ENCODE measurements around the gene TTI1.
"Not testable (repeated sequence)": the region's sequence is repeated elsewhere in the genome, so short reads cannot be mapped to it uniquely, and the experiment has no call there.

The TTI1 gene

GRCh38 chr20:38052870-38053269 lies 19.6 kb upstream of the TTI1 start:
- DNase-seq = no peak

DNA sequence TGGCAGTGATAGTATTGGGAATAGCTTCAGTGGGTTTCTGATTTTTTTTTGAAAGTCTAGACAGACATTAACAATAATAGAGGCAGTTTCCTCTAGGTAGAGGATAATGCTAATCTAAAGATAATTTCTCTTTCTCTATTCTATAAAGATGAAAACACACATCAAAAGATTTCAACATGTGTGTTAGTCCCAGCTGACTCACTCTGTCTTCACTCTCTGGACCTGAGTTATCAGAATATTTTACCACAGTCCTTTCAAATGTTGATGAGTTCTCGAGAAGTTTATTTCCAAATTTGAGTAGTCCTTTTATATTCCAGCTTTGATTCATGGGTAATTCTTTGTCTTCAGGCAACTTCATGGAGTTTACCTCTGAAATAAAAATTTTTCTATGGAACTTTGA lies 17.4 kb upstream of the TTI1 start:
- DNase-seq = no peak

- no peak for DNase-seq
Observed at GRCh38 chr20:38049800-38050199, 16.5 kb upstream of the TTI1 start.

- no peak for DNase-seq
Observed at GRCh38 chr20:38046572-38046971, 13.3 kb upstream of the TTI1 start.

DNA sequence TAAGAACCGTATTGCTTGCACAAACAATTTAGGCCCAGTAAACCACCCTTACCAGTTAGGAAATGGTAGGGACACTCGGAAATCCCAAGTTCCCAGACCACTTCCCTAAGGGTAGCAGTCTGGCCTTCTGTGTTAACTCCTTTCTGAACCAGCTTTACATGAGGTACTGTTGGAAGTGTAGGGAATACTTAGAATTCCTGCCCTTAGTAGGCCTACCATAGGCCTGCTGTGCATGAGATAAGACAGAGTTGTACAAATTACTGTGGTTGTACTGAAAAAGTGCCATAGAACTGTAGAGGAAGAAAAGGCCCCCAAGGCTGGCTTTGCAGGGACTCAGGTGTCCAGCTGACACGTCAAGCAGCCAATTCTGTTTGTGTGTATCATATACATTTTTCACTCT lies 11.4 kb upstream of the TTI1 start:
- no peak for DNase-seq

DNA sequence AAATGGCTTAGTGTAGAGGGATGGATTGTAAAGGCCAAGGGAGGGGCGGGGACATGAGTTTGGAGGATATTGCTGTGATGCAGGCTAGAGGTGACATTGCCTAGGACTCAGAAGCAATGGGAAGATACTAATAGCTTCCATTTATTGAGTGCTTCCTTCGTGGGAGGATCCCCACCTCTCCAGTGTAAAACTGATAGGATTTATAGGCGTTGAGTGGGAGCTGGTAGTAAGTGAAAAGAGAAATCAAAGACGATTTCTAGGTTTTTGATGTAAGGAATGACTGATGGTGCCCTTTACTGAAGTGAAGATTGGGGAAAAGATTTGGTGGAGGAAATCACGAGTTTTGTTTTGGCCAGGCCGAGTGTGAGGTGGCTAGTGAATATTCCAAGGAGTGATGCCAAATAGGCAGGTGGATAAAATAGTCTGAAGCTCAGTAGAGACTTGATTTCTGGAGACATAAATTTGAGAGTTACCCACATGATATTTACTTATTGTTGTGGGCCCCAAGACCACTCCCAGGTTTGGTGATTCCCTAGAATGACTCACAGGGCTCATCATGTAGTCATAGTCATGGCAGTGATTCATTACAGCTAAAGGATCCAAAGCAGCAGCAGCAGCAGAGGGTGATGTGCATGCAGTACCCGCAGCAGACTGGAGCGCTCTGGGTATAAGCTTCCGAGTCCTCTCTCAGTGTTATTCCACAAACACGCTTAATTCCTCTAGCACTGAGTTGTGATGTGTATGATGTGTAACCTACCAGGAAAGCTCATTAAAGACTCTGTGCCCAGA lies 10.4 kb upstream of the TTI1 start:
- no peak for DNase-seq

GRCh38 chr20:38040276-38040675 lies 7.0 kb upstream of the TTI1 start:
- no peak for DNase-seq

GRCh38 chr20:38036366-38036765 lies 3.1 kb upstream of the TTI1 start:
- DNase-seq = no peak

- DNase-seq = no peak
Observed at GRCh38 chr20:38034961-38035360, 1.7 kb upstream of the TTI1 start.

GRCh38 chr20:38034108-38034649 lies 923 bp upstream of the TTI1 start:
- no peak for DNase-seq

DNA sequence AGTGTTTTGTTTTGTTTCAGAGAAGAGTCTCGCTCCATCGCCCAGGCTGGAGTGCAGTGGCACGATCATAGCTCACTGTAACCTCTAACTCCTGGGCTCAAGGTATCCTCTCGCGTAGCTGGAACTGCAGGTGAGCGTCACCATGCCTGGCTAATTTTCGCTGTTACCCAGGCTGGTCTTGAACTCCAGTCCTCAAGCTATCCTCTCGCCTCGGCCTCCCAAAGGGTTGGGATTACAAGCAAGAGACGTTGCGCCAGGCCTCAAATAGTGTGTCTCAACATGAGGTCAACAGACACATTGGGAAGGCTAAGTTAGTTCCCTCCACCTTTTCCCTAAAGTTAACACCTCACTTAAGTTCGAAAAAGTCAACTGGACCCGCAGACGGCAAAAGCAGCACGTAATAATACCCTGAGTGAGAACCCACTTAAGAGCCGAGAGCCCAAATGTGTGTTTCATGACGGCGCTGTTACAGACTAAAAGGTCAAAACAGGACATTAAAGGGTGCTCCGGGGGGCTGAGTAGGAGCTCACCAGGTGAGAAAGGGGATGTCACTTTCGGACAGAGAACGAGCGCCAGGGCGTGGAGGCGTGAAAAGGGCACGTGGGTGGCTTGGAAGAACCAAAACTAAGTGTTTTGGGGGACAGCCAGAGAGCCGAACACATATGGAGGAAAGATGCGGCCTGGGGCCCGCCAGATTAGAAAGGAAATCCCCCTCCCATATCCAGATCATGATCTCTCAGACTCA lies 499 bp downstream of the TTI1 start:
- DNase-seq = no peak

DNA sequence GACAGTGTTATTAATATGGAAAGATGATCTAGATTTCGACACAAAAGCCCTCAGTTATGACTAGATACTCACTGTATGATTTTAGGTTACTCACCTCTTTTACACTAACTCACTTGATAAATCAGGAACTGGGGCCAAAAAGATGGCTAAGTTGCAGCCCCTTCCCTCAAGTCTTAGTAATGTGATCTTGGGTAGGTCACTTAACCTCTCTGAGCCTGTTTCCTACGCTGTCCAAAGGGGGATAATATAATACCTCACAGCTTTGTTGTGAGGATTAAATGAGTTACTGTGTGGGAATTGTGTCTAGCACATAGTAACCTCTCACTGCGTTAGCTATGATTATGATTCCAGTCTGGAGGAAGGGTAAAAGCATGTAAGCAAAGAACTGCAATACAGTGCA lies 1.3 kb downstream of the TTI1 start:
- DNase-seq = no peak

DNA sequence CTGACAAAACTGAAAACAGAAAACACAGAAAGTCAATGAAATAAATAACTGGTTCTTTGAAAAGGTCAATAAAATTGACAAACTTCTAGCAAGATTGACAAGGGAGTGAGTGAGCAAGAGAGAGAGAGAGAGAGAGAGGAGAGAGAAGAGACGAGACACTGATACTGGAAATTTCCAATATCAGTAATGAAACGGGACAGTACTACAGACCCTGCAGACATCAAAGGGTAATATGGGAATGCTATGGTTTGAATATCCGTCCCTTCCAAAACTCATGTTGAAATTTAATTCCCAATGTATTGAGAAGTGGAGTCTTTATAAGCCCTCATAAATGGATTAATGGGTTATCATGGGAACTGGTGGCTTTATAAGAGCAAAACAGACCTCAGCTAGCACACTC lies 3.8 kb downstream of the TTI1 start:
- DNase-seq = no peak

GRCh38 chr20:38024496-38024895 lies 8.8 kb downstream of the TTI1 start:
- no peak for DNase-seq

GRCh38 chr20:38023181-38024001 lies 9.9 kb downstream of the TTI1 start:
- DNase-seq = no peak

DNA sequence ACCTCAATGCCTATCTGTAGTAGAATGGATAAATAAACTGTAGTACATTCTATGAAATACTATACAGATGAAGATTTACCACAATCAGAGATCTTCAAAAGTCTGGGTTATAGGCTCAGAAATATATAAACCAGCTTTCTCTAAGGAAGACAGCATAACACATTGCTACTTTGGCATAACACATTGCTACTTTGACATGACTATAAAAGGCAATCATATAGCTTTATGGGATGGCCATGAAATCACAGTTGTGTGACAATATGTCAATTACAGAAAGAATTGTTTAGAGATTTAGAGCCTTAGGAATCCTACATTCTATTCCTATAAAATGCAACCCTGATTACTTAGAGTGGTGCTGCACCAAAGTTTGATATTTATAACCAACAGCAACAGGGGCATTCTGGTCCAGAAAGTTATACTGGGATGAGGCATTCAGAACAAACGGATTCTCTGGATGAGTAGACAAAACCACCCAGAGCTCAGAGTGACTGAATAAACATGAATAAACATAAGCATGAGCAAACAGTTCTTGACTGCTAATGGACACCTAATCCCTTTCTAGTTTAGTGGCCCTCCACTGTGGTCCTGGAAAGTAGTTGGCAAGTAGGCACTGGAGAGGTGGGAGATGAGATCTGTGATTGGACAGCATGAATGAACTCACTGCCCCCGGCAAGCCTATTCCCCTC lies 12.0 kb downstream of the TTI1 start:
- no peak for DNase-seq

DNA sequence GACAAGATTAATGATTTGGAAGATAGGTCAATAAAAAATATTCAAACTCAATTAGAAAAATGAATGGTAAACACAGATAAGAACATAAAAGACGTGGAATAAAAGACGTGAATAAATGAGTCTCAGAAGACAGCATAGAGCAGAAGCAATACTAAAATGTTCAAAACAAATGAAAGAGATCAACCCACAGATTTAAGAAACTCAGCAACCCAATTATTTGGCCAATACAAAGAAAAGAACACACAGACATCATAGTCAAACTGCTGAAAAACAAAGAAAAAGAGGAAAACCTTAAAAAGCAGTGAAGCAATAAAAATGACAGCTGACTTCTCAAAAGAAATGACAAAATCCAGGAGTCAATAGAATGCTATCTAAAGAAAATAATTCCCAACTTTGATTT lies 14.9 kb downstream of the TTI1 start:
- DNase-seq = no peak

DNA sequence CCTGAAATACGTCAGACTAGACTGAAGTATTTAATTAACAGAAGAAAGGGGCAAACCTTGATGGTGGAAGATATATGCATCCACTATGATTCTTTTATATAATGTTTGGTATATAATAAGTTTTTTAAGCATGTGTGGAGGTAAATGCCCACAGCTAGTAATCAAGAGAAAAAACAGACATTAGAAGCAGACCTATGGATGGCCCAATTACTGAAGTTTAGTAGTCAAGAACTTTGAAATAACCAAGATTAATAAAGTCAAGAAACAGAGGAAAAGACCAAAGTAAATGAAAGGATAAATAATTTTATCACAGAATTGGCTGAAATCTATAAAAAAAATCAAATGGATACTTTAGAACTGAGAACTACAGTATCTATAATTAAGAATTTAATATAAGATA lies 15.3 kb downstream of the TTI1 start:
- DNase-seq = no peak

DNA sequence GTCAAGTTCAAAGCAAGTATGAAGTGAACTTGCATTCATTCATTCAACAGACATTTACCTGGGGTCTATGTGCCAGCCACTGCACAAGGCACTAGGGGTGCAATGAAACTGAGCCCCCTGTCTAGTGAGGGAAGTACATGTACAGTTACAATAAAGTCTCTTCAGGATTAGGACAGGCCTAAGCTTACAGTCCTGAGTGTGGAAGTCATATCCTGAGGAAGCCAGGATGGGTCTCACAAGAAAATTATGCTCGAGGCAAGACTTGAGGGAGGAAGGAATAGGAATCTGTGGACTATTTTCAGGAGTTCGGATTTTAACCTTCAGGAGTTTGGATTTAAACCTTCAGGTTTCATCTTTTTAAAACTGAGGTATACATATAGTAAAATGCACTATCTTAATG lies 19.4 kb downstream of the TTI1 start:
- no peak for DNase-seq

DNA sequence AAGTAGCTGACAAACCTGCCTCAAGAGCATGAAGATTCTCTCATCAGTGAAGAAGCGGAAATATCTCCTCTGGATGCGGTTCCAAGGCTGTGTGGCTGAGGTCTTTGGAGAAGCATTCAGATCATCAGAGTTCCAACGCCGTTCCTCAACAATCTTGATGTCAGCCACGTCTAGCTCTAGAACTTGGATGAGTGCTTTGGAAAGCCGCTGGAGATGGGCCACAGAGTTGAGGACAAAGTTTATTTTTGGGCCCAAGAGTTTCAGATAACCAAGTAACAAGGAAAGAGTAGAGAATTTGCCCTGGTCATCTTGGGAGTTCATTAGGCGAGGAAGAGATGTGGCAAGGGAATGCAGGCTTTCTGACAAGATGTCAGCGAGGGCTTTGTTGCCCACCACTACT lies 20.9 kb downstream of the TTI1 start:
- no peak for DNase-seq

- no peak for DNase-seq
Observed at GRCh38 chr20:38011696-38012095, 21.6 kb downstream of the TTI1 start.

DNA sequence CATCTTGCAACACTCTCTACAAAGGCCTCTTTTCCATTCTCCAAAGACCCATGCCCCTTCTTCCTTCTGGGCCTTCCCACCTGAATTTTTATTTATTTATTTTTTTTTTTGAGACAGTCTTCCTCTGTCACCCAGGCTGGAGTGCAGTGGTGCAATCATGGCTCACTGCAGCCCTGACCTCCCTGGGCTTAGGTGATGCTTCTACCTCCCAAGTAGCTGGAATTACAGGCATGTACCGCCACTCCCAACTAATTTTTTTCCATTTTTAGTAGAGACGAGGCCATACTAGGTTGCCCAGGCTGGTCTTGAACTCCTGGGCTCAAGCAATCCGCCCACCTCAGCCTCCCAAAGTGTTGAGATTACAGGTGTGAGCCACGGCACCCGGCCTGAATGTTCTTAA lies 23.8 kb downstream of the TTI1 start:
- DNase-seq = not testable (repeated sequence)

Measured in NCI-H1105 treated with DMSO at 0.1 percent for 48 hours (cell line).